NT2/D1 (cell line): Measurements from ENCODE around the gene IRF2.

Experiments used
- DNase-seq: peaks from one replicate; pipeline ENCODE4 v3.0.0-alpha.2; 2011; ENCODE audit warnings: low read depth, low spot score
- H3K27me3 ChIP-seq: 2 replicates; pipeline ENCODE4 v1.6.0; 2011; ENCODE audit warnings: mild to moderate bottlenecking; ENCODE audit not compliant: insufficient read length, insufficient read depth
- H3K36me3 ChIP-seq: 2 replicates; pipeline ENCODE4 v1.6.1; 2011; ENCODE audit warnings: mild to moderate bottlenecking, low read length, mixed read lengths; ENCODE audit not compliant: insufficient read depth, insufficient read length
- H3K4me1 ChIP-seq: 2 replicates; pipeline ENCODE4 v1.5.1; 2011; ENCODE audit not compliant: insufficient read depth, insufficient read length
- H3K4me3 ChIP-seq: 2 replicates; pipeline ENCODE4 v1.5.1; 2011; ENCODE audit warnings: low read depth; ENCODE audit not compliant: insufficient read length
- H3K9ac ChIP-seq: 2 replicates; pipeline ENCODE4 v1.6.0; 2011; ENCODE audit warnings: low read depth; ENCODE audit not compliant: insufficient read length
- H3K9me3 ChIP-seq: 2 replicates; pipeline ENCODE4 v1.5.1; 2011; ENCODE audit warnings: mild to moderate bottlenecking, low read length; ENCODE audit not compliant: insufficient read depth
- SUZ12 ChIP-seq: IDR thresholded peaks from 2 replicates; pipeline ENCODE4 v1.6.1; 2011; ENCODE audit not compliant: insufficient read length, insufficient read depth; ENCODE audit errors: extremely low read depth
- YY1 ChIP-seq: IDR thresholded peaks from 2 replicates; pipeline ENCODE4 v1.6.1; 2011; ENCODE audit not compliant: insufficient read length, insufficient read depth
- ZNF274 ChIP-seq: IDR thresholded peaks from 2 replicates; pipeline ENCODE4 v1.6.1; 2011; ENCODE audit warnings: mild to moderate bottlenecking, low read depth, low read length

IRF2 gene

GRCh38 chr4:184427093-184427492 lies 47.3 kb downstream of the IRF2 start:
- H3K9ac ChIP-seq = no peak overlapping the region

GRCh38 chr4:184424993-184425758 lies 49.2 kb downstream of the IRF2 start:
- no peaks in the 10 kb centered on the region for H3K27me3 ChIP-seq
- peaks cover 10% of the 10 kb centered on the region for H3K36me3 ChIP-seq
- no peak overlapping the region for H3K9ac ChIP-seq
- no peak overlapping the region for H3K4me3 ChIP-seq
- DNase-seq = no peak
- H3K4me1 ChIP-seq = peaks cover 4% of the 10 kb centered on the region
- no peak for TF ChIP-seq SUZ12
- TF ChIP-seq YY1 = no peak
- TF ChIP-seq ZNF274 = no peak
- H3K9me3 ChIP-seq = peaks cover 6% of the 10 kb centered on the region

More at GRCh38 chr4:184427093-184427492, 47.3 kb downstream of the IRF2 start:
- no peak for DNase-seq
- no peak for TF ChIP-seq ZNF274
- TF ChIP-seq YY1 = no peak
- TF ChIP-seq SUZ12 = no peak
- Histone ChIP-seq H3K9me3 (peaks cover 6% of the 10 kb centered on the region), H3K36me3 (peaks cover 10% of the 10 kb centered on the region), H3K4me3 (no peak overlapping the region), H3K4me1 (peaks cover 5% of the 10 kb centered on the region), H3K27me3 (no peaks in the 10 kb centered on the region)

- H3K36me3 ChIP-seq = peaks cover 10% of the 10 kb centered on the region
- peaks cover 6% of the 10 kb centered on the region for H3K9me3 ChIP-seq
- no peak for DNase-seq
- H3K4me3 ChIP-seq = no peak overlapping the region
- TF ChIP-seq SUZ12 (no peak), ZNF274 (no peak), YY1 (no peak)
- H3K27me3 ChIP-seq = no peaks in the 10 kb centered on the region
- H3K9ac ChIP-seq = no peak overlapping the region
- no peaks in the 10 kb centered on the region for H3K4me1 ChIP-seq
Measured at GRCh38 chr4:184424279-184424678, 50.1 kb downstream of the IRF2 start.

- Histone ChIP-seq H3K9ac (no peak overlapping the region), H3K27me3 (no peaks in the 10 kb centered on the region), H3K9me3 (peaks cover 6% of the 10 kb centered on the region), H3K4me3 (no peak overlapping the region), H3K36me3 (peaks cover 9% of the 10 kb centered on the region), H3K4me1 (no peaks in the 10 kb centered on the region)
- TF ChIP-seq YY1 (no peak), SUZ12 (no peak), ZNF274 (no peak)
- DNase-seq = no peak
Measured at GRCh38 chr4:184423003-184423686, 51.2 kb downstream of the IRF2 start.

- Histone ChIP-seq H3K4me1 (no peaks in the 10 kb centered on the region), H3K27me3 (no peaks in the 10 kb centered on the region), H3K9ac (no peak overlapping the region), H3K36me3 (peaks cover 13% of the 10 kb centered on the region), H3K4me3 (no peak overlapping the region), H3K9me3 (peaks cover 6% of the 10 kb centered on the region)
- DNase-seq = no peak
- no peak for TF ChIP-seq SUZ12
- TF ChIP-seq YY1 = no peak
- TF ChIP-seq ZNF274 = no peak
Measured at GRCh38 chr4:184422378-184422777, 52.0 kb downstream of the IRF2 start.

- H3K4me3 ChIP-seq = no peak overlapping the region
- H3K36me3 ChIP-seq = peaks cover 13% of the 10 kb centered on the region
- DNase-seq = no peak
- H3K9me3 ChIP-seq = peaks cover 6% of the 10 kb centered on the region
- no peaks in the 10 kb centered on the region for H3K4me1 ChIP-seq
- H3K27me3 ChIP-seq = no peaks in the 10 kb centered on the region
- no peak overlapping the region for H3K9ac ChIP-seq
- no peak for TF ChIP-seq YY1
- TF ChIP-seq SUZ12 = no peak
Measured at GRCh38 chr4:184421533-184422155, 52.7 kb downstream of the IRF2 start.

GRCh38 chr4:184420881-184421416 lies 53.4 kb downstream of the IRF2 start:
- Histone ChIP-seq H3K9me3 (peaks cover 6% of the 10 kb centered on the region), H3K27me3 (no peaks in the 10 kb centered on the region), H3K36me3 (peaks cover 13% of the 10 kb centered on the region), H3K4me3 (no peak overlapping the region), H3K9ac (no peak overlapping the region), H3K4me1 (no peaks in the 10 kb centered on the region)
- TF ChIP-seq ZNF274 (no peak), SUZ12 (no peak), YY1 (no peak)
- DNase-seq = no peak
